Hindlimb muscle (tissue), 1 donor: Measurements from ENCODE around the gene NUDT19. TPM values are rescaled to one million over a fixed set of nuclear protein-coding genes. Genes with fewer than 3 reads are reported as not detected.
"Not testable (repeated sequence)": the region's sequence is repeated elsewhere in the genome, so short reads cannot be mapped to it uniquely, and the experiment has no call there.

ENCODE experiments used
- DNase-seq: peaks from one replicate; pipeline ENCODE4 v3.0.0-alpha.2; 2013
- polyA plus RNA-seq: library from polyadenylated mRNA; unstranded; fragments of 120-200 nt; gene quantifications from one replicate; pipeline ENCODE4 v1.2.1, GENCODE V29; 2013; ENCODE audit not compliant: insufficient read length

Gene NUDT19
- polyA plus RNA-seq, 1 donor, result 8.7 TPM

DNA sequence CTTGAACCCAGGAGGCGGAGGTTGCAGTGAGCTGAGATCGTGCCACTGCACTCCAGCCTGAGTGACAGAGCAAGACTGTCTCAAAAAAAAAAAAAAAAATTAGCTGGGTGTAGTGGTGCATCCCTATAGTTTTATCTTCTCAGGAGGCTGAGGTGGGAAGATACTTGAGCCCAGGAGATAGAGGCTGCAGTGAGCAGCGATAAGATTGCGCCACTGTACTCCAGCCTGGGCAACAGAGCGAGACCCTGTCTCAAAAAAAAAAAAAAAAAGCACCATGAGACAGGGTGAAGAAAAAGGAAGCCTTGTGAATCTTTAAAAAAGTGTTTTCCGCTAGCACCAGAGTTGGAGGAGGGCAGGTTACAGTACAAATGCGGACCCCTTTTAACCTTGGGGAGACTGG, 24.6 kb downstream of the NUDT19 start:
- not testable (repeated sequence) for DNase-seq

DNA sequence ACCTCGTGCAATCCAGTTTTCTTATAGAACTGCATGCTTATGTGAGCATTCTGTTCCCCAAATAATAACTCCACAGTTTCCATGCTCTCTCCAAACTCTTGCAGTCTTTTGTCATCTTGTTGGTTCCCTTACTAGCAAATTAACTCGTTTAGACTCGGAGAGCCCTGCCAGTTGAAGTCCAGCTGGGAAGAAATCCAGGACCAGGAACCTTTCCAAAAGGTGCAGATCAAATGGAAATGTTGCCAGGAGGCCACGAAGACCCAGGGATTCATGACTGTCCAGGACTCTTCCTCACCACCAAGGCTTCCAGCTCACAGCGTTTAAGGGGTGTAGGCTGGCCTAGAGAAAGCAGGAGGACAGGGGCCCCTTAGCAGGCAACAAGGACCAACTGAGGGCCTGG, 25.9 kb downstream of the NUDT19 start:
- DNase-seq, result no peak

DNA sequence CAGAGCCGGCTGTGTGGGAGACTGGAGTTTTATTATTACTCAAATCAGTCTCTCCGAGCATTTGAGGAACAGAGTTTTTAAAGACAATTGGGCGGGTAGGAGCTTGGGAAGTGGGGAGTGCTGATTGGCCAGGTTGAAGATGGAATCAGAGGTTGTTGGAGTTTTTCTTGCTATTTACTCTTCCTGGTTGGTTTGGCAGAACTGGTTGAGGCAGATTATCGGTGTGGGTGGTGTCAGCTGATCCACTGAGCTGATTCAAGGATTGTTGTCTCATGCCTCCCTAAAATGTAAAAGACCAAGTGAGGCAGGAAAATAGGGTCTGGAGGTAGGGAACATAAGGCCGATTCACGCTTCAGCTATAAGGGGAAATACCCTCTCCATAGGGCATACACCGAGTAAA, 26.7 kb downstream of the NUDT19 start:
- no peak for DNase-seq

DNA sequence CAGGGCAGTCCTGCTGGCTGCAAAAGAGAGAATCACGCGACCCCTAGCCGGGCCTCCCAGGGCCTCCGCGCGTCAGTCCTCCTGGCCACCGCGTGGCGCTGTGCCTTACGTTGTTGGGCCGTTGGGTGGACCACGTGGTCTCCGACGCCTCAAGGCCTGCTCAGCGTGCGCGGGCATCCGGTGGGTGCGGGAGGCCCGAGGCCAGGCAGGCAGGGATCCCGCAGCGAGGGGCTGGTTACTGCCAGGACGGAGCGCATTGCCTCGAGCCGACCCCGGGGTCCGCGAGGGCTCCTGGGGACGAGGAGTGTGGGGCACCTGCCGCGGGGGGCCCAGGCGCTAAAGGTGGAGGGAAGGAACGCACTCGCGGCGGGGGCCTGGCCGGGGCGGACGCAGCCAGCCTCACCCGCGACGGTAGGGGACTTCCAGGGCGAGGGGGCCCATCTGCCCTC, 28.0 kb downstream of the NUDT19 start, which contains the start of gene TDRD12:
Gene TDRD12, plus strand, starts transcription at position 157 of the 449 bp plus-strand sequence. CDS start 306 bp downstream, outside the sequence.
- DNase-seq, result no peak

DNA sequence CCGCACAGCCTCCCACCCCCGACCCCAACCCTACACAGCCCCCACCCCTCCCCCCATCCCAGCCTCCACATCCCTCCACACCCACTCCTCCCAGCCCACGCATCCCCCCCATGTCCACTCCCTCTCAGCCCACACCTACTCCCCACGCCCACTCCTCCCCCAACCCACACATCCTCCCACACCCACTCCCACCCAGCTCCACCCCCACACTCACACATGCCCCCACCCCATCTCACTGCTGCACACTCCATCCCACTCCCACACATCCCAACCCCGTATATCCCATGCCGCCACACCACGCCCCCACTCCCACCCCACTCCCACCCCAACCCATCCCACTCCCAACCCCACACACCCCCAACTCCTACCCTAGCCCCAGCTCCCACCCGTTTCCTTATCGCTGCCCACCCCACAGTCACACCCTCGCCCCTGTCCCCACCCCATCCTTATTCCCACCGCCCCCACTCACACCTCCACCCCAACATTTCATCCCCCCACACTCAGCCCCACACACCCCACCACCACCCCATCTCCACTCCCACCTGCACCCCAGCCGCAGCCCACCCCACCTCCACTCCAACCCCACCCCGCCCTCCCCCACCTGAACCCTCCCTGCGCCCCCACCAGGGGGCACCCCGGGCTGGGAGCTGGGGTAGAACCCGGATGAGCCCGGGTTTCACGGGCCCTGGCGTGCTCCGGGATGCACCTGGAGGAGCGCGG, 28.8 kb downstream of the NUDT19 start:
- DNase-seq, result no peak

DNA sequence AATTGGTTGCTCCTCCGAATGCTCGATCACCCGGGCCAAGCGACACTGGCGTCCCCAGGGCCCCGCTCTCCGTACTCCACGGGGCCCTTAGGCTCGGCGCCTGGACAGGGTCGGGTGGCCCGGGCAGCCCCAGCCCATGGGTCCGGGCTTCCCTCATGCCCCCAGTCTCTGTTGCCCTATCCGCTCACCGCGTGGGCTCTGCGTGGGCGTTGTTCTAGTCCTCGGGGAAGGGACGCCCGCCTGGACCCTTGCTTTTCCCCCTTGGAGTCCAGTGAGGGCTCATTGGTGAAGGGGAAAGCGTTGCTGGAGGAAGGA, 29.3 kb downstream of the NUDT19 start:
- DNase-seq, result no peak

DNA sequence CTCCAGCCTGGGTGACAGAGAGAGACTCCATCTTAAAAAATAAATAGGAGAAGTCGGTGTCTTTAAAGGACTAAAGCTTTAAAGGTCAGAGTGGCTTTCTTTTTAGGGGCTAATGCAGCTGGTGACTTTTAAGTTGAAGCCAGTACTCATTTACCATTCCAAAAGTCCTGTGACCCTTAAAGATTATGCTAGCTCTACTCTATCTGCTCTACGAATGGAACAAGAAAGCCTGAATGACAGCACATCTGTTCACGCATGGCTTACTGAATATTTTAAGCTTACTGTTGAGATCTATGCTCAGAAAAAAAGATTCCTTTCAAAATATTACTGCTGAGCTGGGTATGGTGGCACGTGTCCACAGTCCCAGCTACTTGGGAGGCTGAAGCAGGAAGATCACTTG, 44.3 kb downstream of the NUDT19 start:
- no peak for DNase-seq

DNA sequence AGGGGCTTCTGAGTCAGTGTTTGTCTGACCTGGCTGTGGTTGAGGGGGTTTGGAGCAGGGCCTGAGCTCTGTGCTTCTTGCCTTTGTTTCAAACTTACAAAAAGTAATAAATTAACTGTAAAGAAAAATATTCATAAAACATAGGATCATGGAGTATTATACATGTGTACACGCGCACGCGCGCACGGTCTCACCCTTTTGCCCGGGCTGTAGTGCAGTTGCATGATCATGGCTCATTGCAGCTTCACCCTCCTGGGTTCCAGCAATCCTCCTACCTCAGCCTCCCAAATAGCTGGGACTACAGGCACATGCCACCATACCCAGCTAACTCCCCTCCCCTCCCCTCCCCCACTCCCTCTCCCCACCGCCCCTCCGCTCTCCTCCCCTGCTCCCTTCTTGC, 51.4 kb downstream of the NUDT19 start:
- no peak for DNase-seq

DNA sequence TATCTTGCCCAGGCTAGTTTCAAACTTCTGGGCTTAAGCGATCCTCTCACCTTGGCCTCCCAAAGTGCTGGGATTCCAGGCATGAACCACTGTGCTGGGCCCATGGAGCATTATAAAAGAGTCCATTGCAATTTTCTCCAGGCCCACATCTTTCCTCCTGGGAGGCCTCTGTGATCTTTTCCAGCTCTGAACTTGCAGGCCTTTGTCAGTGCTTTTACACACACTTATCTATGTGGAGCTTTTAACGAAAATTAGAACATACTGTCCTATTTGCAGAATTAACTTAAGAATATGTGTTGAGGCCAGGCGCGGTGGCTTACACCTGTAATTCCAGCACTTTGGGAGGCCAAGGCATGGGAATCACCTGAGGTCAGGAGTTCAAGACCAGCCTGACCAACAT, 51.8 kb downstream of the NUDT19 start:
- DNase-seq, result no peak

DNA sequence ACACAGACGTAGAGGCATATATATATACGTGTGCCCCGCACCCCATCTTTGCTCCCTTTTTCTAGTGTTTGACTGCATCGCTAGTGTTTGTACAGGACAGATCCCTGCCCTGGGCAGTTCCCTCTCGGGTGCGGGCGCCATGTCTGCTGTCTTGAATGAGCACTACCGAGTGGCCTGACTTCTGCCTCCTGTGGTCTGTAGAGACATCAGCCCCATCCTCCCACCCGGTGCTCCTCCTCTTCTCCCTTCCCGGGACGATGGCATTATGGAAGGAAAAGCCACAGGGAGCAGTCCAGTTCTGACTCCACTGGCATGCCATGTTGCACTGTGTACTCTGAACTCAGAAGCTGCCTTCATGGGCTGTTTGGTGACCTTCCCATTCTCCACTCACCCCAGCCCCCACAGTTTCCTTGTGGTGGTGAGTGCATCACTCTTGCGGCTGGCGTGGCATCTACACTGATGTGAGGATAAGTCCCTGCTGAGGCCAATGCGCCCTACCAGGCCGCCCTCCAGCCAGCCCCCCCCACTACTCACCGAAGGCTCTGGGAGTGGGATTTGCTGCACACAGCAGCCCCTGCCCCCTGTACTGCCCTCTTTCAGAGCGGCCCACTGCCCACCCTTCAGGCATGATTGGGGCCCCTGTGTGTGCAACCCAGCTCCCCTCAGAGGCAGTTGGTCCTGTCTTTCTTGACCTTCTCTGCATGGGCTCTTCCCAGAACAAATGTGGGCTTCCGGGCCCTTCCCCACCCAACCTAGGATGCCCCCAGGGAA, 53.1 kb downstream of the NUDT19 start:
- no peak for DNase-seq

DNA sequence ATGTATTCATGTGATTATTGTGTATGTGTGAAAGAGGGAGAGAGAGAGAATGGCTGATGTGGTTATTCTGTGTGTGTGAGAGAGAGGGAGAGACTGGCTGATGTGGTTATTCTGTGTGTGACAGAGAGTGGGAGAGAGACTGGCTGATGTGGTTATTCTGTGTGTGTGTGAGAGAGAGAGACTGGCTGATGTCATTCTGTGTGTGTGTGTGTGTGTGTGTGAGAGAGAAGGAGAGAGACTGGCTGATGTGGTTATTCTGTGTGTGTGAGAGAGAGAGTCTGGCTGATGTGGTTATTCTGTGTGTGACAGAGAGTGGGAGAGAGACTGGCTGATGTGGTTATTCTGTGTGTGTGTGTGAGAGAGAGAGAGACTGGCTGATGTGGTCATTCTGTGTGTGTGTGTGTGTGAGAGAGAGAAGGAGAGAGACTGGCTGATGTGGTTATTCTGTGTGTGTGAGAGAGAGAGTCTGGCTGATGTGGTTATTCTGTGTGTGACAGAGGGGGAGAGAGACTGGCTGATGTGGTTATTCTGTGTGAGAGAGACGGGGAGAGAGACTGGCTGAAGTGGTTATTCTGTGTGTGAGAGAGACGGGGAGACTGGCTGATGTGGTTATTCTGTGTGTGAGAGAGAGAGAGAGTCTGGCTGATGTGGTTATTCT, 54.1 kb downstream of the NUDT19 start:
- DNase-seq, result not testable (repeated sequence)

DNA sequence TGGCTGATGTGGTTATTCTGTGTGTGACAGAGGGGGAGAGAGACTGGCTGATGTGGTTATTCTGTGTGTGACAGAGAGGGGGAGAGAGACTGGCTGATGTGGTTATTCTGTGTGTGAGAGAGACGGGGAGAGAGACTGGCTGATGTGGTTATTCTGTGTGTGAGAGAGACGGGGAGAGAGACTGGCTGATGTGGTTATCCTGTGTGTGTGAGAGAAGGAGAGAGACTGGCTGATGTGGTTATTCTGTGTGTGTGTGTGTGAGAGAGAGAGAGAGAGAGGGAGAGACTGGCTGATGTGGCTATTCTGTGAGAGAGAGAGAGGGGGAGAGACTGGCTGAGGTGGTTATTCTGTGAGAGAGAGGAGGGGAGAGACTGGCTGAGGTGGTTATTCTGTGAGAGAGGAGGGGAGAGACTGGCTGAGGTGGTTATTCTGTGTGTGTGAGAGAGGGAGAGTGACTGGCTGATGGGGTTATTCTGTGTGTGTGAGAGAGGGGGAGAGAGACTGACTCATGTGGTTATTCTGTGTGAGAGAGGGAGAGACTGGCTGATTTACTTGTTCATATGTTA, 55.1 kb downstream of the NUDT19 start:
- DNase-seq, result not testable (repeated sequence)

DNA sequence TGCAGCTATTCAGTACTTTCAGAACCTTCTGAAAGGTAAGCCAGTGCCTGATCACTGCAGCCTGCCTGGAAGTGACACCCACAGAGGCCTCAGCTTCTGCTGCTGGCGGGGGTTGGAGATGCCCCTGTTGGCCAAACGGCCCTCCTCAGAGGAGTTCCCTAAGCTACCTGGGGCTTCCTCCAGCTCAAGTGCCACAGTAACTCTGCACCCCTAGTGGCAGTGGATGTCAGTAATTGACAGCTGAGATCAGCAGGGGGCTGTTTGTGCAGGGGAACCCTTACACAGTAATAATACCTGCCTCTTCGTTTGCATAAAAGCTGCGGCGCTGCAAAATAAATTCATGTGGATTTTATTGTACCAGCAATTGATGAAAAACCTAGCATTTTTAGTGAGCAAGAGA, 56.9 kb downstream of the NUDT19 start:
- DNase-seq, result no peak

DNA sequence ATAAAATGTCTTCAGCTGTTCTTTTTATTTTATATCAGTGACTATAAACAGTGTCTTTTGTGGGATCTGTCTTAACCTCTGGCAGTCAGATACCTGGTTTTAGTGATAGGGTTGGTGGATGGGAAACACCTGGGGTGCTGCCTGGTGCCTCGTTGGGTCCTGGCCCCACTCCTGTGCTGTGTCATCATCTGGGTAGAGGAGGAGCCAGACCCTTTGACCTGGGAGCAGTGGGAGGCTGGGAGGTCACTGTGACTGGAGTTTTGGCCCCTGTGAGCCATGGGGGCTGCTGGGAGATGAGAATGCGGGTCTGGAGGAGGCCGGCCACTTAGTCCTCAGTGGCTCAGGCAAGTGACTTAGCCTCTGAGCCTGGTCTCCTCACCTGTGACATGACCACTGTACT, 57.3 kb downstream of the NUDT19 start:
- no peak for DNase-seq

DNA sequence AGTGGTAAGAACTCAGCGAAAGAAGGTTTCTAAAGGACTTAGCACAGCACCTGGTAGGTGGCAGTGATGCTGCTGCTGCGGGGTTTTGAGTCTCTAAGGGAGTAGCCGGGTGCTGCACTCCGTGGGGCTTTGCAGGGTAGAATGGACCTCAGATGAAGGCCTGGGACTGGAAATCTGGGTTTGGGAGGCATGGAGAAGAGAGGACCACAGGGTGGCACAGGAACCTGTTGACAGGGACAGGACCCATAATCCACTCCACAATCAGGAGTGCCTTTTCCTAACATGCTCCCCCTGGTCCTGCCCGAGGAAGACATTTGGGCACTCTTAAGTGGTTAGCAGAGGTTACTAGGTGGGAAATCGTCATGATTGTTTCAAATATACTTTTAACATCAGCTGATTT, 57.7 kb downstream of the NUDT19 start:
- DNase-seq, result no peak

DNA sequence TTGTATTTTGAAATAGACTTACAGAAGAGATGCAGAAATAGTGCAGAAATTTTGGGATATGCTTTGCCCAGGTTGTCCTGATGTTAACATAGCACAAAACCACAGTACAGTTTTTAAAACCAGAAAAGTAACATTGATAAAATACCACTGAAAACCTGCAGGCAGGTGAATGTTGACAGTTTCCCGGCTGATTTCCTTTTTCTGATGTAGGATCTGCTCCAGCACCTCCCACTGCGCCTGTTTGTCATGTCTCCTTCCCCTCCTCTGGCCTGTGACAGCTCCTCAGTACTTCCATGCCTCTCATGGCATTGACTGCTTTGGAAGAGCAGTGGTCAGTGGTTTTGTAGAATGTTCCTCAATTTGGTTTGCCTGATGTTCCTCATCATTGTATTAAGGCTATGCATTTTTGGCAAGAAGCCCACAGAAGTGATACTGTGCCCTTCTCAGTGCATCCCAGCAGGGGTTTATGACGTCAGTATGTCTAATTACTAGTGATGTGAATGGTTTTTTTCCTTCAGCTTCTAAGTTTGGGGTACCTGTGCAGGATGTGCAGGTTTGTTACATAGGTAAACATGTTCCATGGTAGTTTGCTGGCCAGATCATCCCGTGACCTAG, 58.9 kb downstream of the NUDT19 start:
- DNase-seq, result no peak

DNA sequence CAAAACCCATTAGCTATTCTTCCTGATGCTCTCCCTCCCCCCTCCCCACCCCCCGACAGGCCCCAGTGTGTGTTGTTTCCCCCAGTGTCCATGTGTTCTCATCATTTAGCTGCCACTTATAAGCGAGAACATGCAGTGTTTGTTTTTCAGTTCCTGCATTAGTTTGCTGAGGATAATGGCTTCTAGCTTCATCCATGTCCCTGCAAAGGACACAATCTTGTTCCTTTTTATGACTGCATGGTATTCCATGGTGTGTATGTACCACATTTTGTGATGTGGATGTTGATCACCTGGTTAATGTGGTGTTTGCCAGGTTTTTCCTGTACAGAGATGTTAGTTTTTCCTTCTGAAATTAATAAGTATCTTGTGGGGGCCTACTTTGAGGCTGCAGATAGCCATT, 59.4 kb downstream of the NUDT19 start:
- no peak for DNase-seq

DNA sequence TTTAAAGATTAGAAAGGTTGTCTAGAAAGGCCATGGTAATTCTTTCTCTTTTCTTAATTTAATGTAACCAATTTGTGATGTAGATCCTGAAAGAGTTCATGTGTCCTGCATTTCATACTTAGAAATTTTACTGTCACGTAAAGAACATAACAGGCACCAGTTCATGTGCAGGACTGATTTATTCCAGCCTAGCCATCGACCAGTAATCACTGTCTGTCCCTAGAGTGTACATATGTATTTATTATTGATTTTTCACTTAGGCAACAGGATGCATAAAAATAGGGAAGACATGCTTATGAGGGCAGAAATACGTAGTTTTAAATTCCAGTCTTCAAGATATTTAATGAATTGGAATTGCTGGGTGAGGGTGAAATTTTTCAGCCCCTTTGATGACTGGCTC, 65.6 kb downstream of the NUDT19 start:
- no peak for DNase-seq
